ENCODE data around the gene POM121C.
"Not testable (repeated sequence)": the region's sequence is repeated elsewhere in the genome, so short reads cannot be mapped to it uniquely, and the experiment has no call there.

POM121C gene

DNA sequence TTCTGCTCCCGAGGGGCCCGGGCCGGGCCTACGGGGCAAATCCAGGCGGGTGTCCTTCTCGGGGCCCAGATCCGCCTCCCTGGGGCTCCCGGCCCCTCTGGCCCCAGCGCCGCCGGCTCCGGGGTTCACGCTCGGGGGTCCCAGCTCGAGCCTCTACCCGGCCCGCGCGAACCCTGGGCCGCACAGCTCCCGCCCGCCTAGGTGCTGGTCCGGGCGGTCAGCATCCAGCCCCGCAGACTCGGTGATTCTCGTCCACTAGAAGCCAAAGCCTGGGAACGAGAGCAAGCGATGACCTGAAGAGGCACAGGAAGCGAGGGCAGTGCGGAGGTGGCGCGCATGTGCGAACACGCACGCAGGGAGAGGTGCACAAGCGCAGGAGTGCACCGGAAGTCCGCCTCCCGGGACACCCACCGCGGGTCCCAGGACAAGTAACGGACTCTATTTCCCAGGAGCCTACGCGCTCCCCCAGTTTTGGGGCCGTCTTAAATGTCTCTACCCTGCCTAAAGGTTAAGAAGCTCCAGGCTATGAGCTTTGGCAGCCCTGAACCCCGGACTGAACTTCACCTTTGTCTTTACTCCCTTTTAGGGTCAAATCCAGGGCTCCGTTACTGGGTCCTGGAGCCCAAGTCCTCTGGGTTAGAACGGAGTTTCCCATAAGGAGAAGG is at the start of gene POM121C:
Gene POM121C, minus strand, starts transcription at position 321 of the 665 bp plus-strand sequence. CDS start 44,803 bp downstream, outside the sequence.
- DNase-seq (ENCODE audit: low read depth in 2 of 2), result peak; percentile 74 to 87

GRCh38 chr7:75534727-75535307 is 48.7 kb upstream of the POM121C start:
- DNase-seq (ENCODE audit: low read depth in 2 of 2), result no peak

GRCh38 chr7:75533926-75534325 is 47.8 kb upstream of the POM121C start:
- no peak for DNase-seq (ENCODE audit: low read depth in 2 of 2)

- DNase-seq (ENCODE audit: low read depth in 2 of 2), result no peak
Measured at GRCh38 chr7:75532639-75533038, 46.5 kb upstream of the POM121C start.

- no peak for DNase-seq (ENCODE audit: low read depth in 2 of 2)
Measured at GRCh38 chr7:75531359-75531821, 45.3 kb upstream of the POM121C start.

DNA sequence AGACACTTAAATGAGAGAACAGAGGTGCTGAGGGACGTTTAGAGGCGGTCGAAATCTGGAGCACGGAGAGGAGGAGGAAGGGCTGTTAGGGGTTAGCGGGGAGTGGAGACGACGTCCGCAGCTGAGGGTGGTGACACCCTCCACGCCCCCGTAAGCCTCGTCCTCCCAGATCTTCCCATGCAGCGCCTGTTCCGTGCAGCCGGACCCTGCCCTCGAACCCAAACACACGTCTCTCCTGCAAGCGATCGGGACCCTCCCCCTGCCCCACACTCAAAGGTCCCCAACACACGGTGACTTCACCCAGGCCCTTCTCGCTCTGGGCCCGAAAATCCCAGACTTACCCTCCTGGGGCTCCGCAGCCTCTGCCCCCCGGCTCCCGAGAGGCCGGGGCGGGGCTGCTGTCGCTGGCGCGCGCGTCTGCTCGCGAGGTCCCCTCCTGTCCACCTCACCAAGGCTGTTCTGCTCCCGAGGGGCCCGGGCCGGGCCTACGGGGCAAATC is 41.2 kb upstream of the POM121C start:
- DNase-seq (ENCODE audit: low read depth in 2 of 2), result not testable (repeated sequence)

- not testable (repeated sequence) for DNase-seq (ENCODE audit: low read depth in 2 of 2)
Measured at GRCh38 chr7:75521727-75522126, 35.6 kb upstream of the POM121C start.

- not testable (repeated sequence) for DNase-seq (ENCODE audit: low read depth in 2 of 2)
Measured at GRCh38 chr7:75518842-75519241, 32.7 kb upstream of the POM121C start.

- not testable (repeated sequence) for DNase-seq (ENCODE audit: low read depth in 2 of 2)
Measured at GRCh38 chr7:75509033-75509432, 22.9 kb upstream of the POM121C start.

DNA sequence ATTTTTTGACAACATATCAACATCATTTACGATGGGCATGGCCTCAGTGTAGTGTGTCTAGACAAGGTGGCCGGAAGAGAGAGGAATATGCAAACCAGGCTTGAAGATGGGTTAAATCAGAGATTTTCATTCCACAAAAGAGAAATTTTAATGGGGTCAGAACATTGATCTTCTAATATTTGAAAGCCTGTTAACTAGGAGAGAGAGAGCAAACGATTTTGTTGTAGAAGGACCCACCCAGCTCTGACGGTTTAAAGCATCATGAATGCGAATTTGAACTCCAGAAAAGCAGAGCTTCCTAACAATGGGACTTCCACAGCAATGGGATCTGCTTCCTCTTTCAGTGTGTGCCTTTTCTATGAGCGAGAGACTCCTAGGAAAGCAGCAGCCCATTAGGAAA is 5.9 kb upstream of the POM121C start, which contains the start of gene SPDYE5:
Gene SPDYE5, plus strand, starts transcription at position 301 of the 400 bp plus-strand sequence. CDS start 1,728 bp downstream, outside the sequence.
- not testable (repeated sequence) for DNase-seq (ENCODE audit: low read depth in 2 of 2)

DNA sequence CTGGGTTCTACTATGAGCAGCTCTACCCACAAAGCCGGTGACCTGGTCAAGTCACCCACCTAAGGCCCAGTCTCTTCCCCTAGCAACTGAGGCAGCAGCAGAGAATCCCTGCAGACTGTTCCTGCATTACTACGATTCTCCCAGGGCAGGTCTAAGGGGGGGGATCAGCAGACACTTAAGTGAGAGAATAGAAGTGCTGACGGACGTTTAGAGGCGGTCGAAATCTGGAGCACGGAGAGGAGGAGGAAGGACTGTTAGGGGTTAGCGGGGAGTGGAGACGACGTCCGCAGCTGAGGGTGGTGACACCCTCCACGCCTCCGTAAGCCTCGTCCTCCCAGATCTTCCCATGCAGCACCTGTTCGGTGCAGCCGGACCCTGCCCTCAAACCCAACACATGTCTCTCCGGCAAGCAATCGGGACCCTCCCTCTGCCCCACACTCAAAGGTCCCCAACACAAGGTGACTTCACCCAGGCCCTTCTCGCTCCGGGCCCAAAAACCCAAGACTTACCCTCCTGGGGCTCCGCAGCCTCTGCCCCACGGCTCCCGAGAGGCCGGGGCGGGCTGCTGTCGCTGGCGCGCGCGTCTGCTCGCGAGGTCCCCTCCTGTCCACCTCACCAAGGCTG is 632 bp downstream of the POM121C start:
- not testable (repeated sequence) for DNase-seq (ENCODE audit: low read depth in 2 of 2)

DNA sequence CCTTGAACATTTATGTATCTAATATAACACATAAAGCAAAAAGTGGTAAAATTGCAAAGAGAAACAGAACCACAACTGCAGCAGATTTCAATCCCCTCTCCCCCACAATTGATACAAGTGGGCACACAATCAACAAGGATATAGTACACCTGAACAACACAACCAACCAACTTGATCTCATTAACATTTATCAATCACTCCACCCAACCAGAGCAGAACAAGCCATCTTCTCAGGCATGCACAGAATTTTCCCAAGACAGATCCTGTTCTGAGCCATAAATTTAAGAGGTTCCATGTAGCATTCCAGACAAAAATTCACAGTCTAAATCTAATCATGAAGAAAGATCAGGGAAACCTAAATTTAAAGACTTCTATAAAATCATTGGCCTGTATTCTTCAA is 5.8 kb downstream of the POM121C start:
- not testable (repeated sequence) for DNase-seq (ENCODE audit: low read depth in 2 of 2)

- not testable (repeated sequence) for DNase-seq (ENCODE audit: low read depth in 2 of 2)
Measured at GRCh38 chr7:75477457-75477856, 8.6 kb downstream of the POM121C start.

DNA sequence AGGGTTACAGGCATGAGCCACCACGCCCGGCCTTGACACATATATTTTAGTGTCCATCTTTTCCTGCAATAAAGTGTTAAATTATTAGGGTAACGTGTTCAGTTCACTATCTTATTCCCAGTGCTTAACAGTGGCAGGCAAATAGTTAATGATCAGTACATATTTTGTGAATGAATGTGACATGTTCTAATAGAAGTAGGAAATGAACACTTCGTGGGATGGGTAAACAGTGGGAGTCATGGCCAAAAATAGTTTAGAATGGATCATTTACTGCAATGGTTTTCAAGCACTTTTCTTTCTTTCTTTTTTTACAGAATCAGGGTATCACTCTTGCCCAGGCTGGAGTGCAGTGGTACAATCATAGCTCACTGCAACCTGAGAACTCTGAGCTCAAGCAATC is 15.9 kb downstream of the POM121C start:
- not testable (repeated sequence) for DNase-seq (ENCODE audit: low read depth in 2 of 2)

GRCh38 chr7:75460541-75460940 is 25.6 kb downstream of the POM121C start:
- not testable (repeated sequence) for DNase-seq (ENCODE audit: low read depth in 2 of 2)

- DNase-seq (ENCODE audit: low read depth in 2 of 2), result not testable (repeated sequence)
Measured at GRCh38 chr7:75458034-75458433, 28.1 kb downstream of the POM121C start.

DNA sequence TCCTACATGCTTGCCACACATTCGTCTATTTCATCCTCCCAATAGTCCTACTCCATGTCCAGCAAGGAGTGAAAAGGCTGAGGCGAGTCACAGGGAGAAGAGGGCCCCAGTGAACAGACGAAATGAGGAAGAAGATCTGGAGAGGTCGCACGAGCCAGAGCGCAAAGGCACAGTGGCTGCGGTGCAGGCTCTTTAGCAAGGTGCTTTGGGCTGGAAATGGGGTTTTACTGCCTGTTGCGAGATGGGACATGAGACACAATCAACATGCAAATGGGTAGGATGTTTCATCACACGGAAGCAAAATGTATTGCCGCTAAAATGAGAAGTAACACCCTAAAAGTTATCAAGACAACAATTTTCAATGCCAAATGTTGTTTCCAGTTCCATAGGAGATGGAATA is 29.7 kb downstream of the POM121C start:
- DNase-seq (ENCODE audit: low read depth in 2 of 2), result not testable (repeated sequence)

GRCh38 chr7:75452494-75452955 is 33.6 kb downstream of the POM121C start:
- not testable (repeated sequence) for DNase-seq (ENCODE audit: low read depth in 2 of 2)

DNA sequence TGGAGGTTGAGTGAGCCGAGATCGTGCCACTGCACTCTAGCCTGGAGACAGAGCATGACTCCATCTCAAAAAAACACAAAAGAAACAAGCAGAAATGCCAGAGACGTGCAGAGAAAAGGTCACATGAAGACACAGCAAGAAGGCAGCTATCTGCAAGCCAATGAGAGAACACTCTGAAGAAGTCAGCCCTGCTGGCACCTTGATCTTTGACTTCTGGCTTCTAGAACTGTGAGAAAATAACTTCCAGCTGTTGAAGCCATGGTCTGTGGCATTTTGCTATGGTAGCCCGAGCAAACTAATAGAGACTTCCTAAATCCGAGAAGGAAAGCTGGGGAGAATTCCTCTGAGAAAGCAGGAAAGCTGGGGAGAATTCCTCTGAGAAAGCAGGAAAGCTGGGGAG is 36.2 kb downstream of the POM121C start:
- DNase-seq (ENCODE audit: low read depth in 2 of 2), result not testable (repeated sequence)

DNA sequence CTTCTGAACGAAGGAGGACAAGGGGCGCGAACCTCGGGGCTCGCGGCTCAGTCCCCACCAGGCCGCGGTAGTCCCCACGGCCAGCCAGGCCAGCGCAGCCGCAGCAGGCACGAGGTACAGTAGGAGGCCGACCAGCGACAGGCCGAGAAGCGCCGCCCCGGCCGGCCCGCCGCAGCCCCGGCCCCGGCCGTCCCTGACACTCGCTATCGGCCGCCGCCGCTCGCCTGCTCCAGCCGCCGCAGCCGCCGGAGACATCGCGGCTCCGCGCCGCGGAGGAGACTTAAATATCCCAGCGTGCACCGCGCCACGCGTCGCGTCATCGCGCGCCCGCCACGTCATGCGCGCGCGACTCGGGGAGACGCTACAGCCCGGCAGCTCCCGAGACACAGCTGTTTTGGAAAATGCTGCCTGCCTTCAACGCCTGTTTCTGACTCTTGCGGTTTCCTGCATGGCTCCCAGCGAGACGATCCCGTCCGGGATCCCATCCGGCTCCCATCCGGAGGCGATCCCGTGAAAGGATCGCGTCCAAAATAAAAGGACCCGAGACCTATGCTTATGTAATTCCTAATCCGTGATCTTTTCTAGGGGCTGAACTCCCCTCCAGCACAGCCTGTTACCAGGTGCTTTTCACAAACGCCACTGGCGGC is 43.5 kb downstream of the POM121C start:
- not testable (repeated sequence) for DNase-seq (ENCODE audit: low read depth in 2 of 2)

GRCh38 chr7:75442101-75442464 is 44.0 kb downstream of the POM121C start:
- DNase-seq (ENCODE audit: low read depth in 2 of 2), result not testable (repeated sequence)

- not testable (repeated sequence) for DNase-seq (ENCODE audit: low read depth in 2 of 2)
Measured at GRCh38 chr7:75439000-75439399, 47.1 kb downstream of the POM121C start.

All from stimulated activated CD4-positive, alpha-beta T cell treated with anti-CD3 and anti-CD28 coated beads, Interleukin-4, amount 100 ng/mL, for 48 hours (primary cell).